T47D (cell line): Measurements from ENCODE around the gene MSH2.
"Not testable (repeated sequence)": the region's sequence is repeated elsewhere in the genome, so short reads cannot be mapped to it uniquely, and the experiment has no call there.

Experiments
- DNase-seq, 2 experiments: peaks; one replicate each; pipeline versions ENCODE4 v3.0.0 to v3.0.0-alpha.2; 2011 to 2012; ENCODE audit warnings: low read depth in 1 of 2, low spot score in 1 of 2
- JUND ChIP-seq: IDR thresholded peaks from 2 replicates; pipeline ENCODE4 v1.6.1; 2012; ENCODE audit warnings: low read depth
- in situ Hi-C: cut with HindIII; loops from 2 replicates; pipeline ENCODE4 v1.10.0; 2016; ENCODE audit warnings: low sequenced_read_pairs, low pct_unique_long_range_greater_than_20kb

Gene MSH2

DNA sequence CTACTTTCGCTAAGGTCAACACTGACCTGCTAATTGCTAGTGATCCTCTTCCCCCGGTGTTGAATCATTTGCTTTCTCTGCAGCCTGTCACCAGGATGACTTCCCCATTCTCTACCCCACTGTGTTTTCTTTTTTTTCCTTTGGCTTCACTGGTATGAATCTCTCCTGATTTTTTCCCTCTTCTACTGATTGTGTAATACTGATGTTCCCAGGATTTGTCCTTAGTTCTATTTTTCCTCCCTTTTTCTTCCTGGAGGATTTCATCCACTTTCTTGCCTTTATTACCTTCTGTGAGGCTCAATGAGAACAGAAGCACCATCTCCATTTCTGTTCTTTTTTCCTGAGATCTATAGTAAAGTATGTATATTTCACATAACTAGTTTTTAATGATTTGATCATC lies 14.1 kb upstream of the MSH2 start:
- in situ Hi-C loops, result no loop called here
- TF ChIP-seq JUND, result no peak
- no peak for DNase-seq

DNA sequence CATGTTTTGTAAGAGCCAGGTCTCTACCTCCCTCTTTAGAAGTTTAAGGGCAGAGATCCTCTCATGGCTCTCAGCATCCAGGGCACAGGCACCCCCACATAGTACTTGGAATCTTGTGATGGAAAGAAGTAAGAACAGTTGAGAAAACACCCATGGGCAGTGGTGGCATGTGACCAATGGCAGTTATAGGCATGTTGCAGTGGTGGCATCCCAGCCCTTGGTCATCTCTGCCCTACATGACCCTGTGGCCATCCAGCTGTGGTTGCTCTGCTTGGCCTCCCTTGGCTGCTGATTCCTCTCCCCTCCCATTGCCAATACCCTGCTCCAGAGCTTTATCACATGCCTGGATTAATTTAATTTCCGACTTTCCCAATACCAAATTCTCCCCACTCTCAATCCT lies 13.3 kb upstream of the MSH2 start:
- in situ Hi-C loops, result no loop called here
- DNase-seq, result no peak
- TF ChIP-seq JUND, result no peak

DNA sequence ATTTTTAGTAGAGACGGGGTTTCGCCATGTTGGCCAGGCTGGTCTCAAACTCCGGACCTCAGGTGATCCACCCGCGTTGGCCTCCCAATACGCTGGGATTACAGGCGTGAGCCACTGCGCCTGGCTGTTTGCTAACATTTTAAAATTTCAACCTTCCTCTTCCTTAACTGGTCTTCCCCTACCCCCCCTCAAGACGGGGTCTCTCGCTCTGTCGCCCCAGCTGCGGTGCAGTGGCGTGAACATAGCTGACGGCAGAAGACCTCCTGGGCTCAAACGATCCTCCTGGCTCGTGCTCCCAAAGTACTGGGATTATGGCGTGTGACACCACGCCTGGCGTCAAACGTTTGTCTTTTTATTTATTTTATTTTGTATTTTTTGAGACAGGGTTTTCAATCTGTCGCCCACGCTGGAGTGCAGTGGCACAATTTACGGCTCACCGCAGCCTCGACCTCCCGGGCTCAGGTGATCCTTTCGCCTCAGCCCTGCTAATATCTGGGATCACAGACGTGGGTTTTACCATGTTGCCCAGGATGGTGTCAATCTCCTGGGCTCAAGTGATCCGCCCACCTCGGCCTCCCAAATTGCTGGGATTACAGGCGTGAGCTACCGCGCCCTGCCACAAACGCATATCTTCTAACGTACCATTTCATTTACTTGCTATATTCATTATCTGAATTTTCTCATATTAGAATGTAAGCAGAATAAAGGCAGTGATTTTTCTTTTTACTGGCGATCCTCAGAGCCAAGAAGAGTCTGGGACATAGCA lies 984 bp upstream of the MSH2 start:
- in situ Hi-C loops, result no loop called here
- DNase-seq, result no peak
- no peak for TF ChIP-seq JUND

DNA sequence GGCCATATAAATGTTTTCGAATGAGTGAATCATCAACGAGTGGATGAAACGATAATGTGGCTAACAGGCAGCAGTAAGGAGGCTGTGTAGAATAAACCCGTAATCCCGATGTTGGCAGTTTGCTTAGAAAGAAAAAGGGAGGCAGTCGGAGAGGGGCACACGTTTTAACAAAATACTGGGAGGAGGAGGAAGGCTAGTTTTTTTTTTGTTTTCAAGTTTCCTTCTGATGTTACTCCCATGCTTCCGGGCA lies 476 bp upstream of the MSH2 start:
- no peak for TF ChIP-seq JUND
- DNase-seq, result no peak
- in situ Hi-C loops, result no loop called here

DNA sequence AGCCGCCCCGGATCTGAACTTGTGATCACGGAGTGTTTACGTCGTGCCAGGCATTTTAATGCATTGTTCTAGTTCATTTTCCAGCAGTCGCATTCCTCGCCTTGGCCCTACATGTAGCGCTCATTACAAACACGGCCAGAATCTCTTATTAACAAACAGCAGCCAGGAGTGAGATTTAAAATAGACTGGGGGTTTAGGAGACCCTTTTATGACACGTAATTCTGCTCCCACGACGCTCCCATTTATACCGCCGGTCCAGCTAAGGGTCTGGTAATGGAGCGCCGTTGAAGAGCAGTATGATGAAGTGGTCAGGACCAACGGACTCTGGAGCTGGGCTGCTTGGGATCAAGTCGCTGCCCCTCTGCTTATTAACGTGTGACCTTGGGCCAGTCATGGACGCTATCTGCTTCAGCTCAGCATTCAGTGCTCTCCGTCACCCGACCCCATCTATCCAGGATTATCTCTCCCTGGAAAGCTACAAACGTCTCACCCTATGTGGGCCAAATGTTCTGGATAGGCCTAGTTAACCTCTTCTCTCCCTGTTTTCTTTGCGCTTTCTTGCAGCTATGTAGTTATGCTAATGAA lies 745 bp downstream of the MSH2 start:
- no peak for TF ChIP-seq JUND

DNA sequence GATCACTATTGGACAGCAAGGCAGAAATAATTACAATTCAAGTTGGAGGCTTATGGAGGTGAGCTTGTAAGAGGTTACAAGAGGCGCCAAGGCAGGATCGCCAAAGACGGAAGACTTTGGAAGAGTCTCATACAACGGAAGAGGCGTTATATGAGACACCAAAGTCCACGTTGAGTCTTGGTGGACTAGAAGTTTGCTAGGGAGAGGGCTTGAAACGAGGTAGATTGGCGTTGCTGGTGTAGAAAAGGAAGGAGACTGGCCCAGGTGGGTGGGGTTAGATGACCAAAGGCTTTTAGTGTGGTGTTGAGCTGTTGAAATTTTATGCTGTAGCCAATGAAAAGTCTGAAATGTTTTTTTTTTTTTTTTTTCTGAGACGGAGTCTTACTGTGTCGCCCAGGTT lies 1.4 kb downstream of the MSH2 start:
- in situ Hi-C loops, result no loop called here
- no peak for DNase-seq
- no peak for TF ChIP-seq JUND

More for the DNA sequence above, 745 bp downstream of the MSH2 start:
- in situ Hi-C loops, result no loop called here
- no peak for DNase-seq

DNA sequence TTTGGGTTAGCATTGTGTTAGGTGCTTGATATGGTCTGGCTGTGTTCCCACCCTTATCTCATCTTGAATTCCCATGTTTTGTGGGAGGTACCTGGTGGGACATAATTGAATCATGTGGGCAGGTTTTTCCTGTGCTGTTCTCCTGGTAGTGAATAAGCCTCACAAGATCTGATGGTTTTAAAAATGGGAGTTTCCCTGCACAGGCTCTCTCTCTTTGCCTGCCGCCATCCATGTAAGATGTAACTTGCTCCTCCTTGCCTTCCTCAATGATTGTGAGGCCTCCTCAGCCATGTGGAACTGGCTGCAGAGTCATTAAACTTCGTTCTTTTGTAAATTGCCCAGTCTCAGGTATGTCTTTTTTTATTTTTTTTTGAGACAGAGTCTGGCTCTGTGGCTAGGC lies 2.8 kb downstream of the MSH2 start:
- TF ChIP-seq JUND, result no peak
- DNase-seq, result no peak
- in situ Hi-C loops, result no loop called here

DNA sequence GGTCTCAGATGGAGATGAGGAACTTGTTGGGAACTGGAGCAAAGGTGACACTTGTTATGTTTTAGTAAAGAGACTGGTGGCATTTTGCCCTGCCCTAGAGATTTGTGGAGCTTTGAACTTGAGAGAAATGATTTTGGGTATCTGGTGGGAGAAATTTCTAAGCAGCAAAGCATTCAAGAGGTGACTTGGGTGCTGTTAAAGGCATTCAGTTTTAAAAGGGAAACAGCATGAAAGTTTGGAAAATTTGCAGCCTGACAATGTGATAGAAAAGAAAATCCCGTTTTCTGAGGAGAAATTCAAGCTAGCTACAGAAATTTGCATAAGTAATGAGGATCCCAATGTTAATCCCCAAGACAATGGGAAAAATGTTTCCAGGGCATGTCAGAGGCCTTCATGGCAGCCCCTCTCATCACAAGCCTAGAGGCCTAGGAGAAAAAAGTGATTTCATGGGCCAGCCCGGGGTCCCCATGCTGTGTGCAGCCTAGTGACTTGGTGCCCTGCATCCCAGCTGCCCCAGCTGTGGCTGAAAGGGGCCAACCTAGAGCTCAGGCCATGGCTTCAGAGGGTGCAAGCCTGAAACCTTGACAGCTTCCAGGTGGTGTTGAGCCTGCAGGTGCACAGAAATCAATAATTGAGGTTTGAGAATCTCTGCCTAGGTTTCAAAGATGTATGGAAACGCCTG lies 3.8 kb downstream of the MSH2 start:
- in situ Hi-C loops, DNase-seq: not testable (repeated sequence)

DNA sequence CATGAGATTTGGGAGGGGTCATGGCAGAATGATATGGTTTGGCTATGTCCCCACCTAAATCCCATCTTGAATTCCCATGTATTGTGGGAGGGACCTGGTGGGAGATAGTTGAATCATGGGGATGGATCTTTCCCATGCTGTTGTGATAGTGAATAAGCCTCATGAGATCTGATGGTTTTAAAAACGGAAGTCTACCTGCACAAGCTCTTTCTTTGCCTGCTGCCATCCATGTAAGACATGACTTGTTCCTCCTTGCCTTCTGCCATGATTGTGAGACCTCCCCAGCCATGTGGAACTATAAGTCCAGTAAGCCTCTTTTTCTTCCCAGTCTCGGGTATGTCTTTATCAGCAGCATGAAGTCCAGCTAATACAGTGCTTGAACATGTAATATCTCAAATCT lies 5.0 kb downstream of the MSH2 start:
- in situ Hi-C loops, DNase-seq: not testable (repeated sequence)

DNA sequence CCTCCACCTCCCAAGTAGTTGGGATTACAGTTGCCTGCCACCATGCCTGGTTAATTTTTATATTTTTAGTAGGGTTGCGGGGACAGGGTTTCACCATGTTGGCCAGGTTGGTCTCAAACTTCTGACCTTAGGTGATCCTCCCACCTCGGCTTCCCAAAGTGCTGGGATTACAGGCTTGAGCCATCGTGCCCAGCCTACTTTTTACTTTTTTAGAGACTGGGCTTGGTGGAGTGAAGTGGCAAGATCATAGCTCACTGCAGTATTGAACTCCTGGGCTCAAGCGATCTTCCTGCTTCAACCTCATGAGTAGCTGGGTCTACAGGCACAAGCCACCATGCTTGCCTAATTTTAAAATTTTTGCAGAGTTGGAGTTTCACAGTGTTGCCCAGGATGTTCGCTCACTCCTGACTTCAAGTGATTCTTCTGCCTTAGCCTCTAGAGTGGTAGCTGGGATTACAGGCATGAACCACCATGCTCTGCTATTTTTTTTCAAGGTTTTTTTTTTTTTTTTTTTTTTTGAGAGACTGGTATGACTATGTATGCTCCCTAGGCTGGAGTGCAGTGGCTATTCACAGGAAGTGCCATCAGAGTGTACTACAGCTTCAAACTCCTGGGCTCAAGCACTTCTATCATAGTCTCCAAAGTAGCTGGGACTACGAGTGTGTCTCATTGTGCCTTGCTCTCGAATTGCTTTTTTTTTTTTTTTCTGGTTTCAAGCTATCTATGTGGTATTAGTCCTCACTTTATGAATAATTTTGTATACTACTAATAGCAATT lies 11.9 kb downstream of the MSH2 start:
- TF ChIP-seq JUND, result no peak
- no peak for DNase-seq
- in situ Hi-C loops, result no loop called here

DNA sequence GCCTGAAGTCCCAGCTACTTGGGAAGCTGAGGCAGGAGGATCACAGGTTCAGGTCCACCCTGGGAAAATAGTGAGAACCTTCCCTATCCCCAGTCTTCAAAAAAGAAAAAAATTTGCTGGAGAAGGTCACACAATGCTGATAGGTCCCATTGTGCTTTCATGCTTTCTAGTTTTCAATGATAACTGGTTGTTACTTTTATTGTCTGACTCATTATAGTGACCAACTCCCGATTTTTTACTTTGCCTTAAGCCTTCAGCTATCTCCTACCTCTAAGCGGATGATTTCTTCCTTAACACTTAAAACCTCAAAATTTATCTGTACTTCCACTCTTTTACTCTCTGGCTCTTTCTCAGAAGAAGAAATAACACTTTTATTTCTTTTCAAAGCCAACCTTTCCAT lies 17.3 kb downstream of the MSH2 start:
- DNase-seq, result no peak
- in situ Hi-C loops, result no loop called here
- no peak for TF ChIP-seq JUND

DNA sequence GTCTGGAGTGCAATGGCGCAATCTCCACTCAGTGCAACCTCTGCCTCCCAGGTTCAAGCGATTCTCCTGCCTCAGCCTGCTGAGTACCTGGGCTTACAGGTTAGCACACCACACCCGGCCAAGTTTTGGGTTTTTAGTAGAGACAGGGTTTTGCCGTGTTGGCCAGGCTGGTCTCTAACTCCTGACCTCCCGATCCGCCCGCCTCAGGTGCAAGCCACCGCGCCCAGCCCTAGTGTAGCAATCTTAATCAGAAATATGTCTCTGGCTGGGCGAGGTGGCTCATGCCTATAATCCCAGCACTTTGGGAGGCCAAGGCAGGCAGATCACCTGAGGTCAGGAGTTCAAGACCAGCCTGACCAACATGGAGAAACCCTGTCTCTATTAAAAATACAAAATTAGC lies 17.7 kb downstream of the MSH2 start:
- in situ Hi-C loops, DNase-seq: not testable (repeated sequence)

DNA sequence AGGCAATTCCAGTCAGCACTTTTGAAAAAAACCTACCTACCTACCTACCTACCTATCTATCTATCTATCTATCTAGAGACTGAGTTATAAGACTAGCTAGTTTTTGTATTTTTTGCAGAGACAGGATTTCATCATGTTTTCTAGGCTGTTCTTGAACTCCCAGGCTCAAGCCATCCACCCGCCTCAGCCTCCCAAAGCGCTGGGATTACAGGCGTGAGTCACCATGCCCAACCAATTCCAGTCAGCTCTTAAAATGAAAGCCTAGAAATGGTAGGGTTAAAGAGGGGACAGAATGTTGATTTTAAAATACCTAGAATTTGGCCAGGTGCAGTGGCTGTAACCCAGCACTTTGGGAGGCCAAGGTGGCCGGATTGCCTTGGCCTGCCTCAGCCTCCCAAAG lies 19.1 kb downstream of the MSH2 start:
- in situ Hi-C loops, result no loop called here
- DNase-seq, result no peak
- no peak for TF ChIP-seq JUND
